Measurements from ENCODE around the gene TRERF1.

DNA sequence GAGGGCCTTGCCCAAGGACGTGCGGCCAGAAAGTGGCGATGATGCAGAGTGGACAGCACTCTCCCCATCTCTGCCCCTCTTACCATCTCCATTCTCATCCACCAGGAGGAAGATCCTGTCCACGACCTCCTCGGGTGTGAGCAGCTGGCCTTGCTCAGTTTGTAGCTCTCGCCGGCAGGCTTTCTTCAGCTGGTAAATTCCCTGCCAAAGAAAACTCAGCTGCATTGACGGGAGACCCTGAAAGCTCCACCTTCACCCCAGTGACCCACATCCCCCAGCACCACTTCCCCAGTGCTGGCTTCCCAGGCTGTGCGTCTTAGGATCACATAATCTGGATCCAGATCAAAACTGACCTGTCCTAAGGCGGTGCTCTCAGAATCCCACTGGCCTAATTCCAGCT lies 266.1 kb downstream of the TRERF1 start:
- no peak for TF ChIP-seq EZH2phosphoT487 (IDR thresholded peaks at IDR 0.05)
- TF ChIP-seq, protein P1, sequence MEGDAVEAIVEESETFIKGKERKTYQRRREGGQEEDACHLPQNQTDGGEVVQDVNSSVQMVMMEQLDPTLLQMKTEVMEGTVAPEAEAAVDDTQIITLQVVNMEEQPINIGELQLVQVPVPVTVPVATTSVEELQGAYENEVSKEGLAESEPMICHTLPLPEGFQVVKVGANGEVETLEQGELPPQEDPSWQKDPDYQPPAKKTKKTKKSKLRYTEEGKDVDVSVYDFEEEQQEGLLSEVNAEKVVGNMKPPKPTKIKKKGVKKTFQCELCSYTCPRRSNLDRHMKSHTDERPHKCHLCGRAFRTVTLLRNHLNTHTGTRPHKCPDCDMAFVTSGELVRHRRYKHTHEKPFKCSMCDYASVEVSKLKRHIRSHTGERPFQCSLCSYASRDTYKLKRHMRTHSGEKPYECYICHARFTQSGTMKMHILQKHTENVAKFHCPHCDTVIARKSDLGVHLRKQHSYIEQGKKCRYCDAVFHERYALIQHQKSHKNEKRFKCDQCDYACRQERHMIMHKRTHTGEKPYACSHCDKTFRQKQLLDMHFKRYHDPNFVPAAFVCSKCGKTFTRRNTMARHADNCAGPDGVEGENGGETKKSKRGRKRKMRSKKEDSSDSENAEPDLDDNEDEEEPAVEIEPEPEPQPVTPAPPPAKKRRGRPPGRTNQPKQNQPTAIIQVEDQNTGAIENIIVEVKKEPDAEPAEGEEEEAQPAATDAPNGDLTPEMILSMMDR (IDR thresholded peaks at IDR 0.05) = no peak
